A673 (cell line): Measurements from ENCODE around the gene H6PD. TPM values are rescaled to one million over a fixed set of nuclear protein-coding genes. Genes with fewer than 3 reads are reported as not detected.

Experiments
- BruUV-seq: library from RNA; stranded (reverse); fragments of 400-500 nt; replicated peaks from 2 replicates; lab custom pipeline; 2021; lab: Mats Ljungman, UMichigan
- CTCF ChIA-PET: fragments of 300-600 bp; sonication (Branson Sonifier 250); formaldehyde crosslinking; loops from one replicate; lab custom pipeline; 2022; ENCODE audit warnings: antibody characterized with exemption; lab: Charles Lee
- POLR2A ChIA-PET: fragments of 300-600 bp; sonication (Branson Sonifier 250); formaldehyde crosslinking; loops from one replicate; lab custom pipeline; 2022; ENCODE audit warnings: antibody characterized with exemption; ENCODE audit not compliant: low non-redundant PET; lab: Charles Lee
- DNase-seq: peaks from one replicate; pipeline ENCODE4 v3.0.0-alpha.2; 2015; ENCODE audit warnings: low spot score
- H3K27ac ChIP-seq: fragments of 200-600 bp; sonication (generic); 2 replicates; pipeline ENCODE4 v1.5.1; 2016; ENCODE audit warnings: mixed run types, low read depth, mild to moderate bottlenecking, mixed read lengths, antibody characterized with exemption, low read length; ENCODE audit not compliant: poor library complexity, severe bottlenecking
- H3K27me3 ChIP-seq: fragments of 200-600 bp; sonication (generic); replicated peaks from 2 replicates; pipeline ENCODE4 v1.6.1; 2017; ENCODE audit warnings: mixed run types, low read depth, mild to moderate bottlenecking, mixed read lengths, antibody characterized with exemption, low read length; ENCODE audit not compliant: insufficient read depth, poor library complexity
- H3K36me3 ChIP-seq: fragments of 200-600 bp; sonication (generic); 2 replicates; pipeline ENCODE4 v1.6.1; 2016; ENCODE audit warnings: mixed run types, mild to moderate bottlenecking, mixed read lengths, antibody characterized with exemption, low read length; ENCODE audit not compliant: insufficient read depth, poor library complexity, severe bottlenecking
- H3K4me1 ChIP-seq: fragments of 200-600 bp; sonication (generic); 2 replicates; pipeline ENCODE4 v1.6.1; 2017; ENCODE audit warnings: mixed run types, mild to moderate bottlenecking, mixed read lengths, antibody characterized with exemption, low read length; ENCODE audit not compliant: insufficient read depth, poor library complexity, severe bottlenecking
- H3K4me3 ChIP-seq: fragments of 200-600 bp; sonication (generic); 2 replicates; pipeline ENCODE4 v1.5.1; 2016; ENCODE audit warnings: low read depth, mixed run types, mild to moderate bottlenecking, mixed read lengths, low read length; ENCODE audit not compliant: poor library complexity, severe bottlenecking
- H3K9me3 ChIP-seq: fragments of 200-600 bp; sonication (generic); 2 replicates; pipeline ENCODE4 v1.6.1; 2016; ENCODE audit warnings: mixed run types, low read depth, mild to moderate bottlenecking, mixed read lengths, antibody characterized with exemption, low read length; ENCODE audit not compliant: poor library complexity, severe bottlenecking
- EZH2 ChIP-seq: fragments of 200-600 bp; sonication (generic); IDR thresholded peaks from 2 replicates; pipeline ENCODE4 v1.6.1; 2017; ENCODE audit warnings: borderline replicate concordance, low read depth, mild to moderate bottlenecking, mixed read lengths, antibody characterized with exemption, low read length; ENCODE audit not compliant: poor library complexity, severe bottlenecking
- intact Hi-C: fragments of 100-400 bp; cut with micrococcal nuclease; formaldehyde crosslinking; loops from one replicate; pipeline ENCODE4 v1.10.0; 2022; ENCODE audit not compliant: unreplicated experiment
- total RNA-seq: library from RNA; stranded (reverse); gene quantifications from 2 replicates; pipeline ENCODE4 v1.2.3, GENCODE V29; 2021
- TF ChIP-seq, protein P1 (sequence below): fragments of 300-800, 200-600 bp; sonication (generic); conservative IDR thresholded peaks from 2 replicates; pipeline ENCODE4 v1.5.1; 2017; ENCODE audit warnings: low read depth, mild to moderate bottlenecking, antibody characterized with exemption, low read length, moderate library complexity, mixed read lengths

Gene H6PD
- total RNA-seq, 1 experiment from 2014 or later, result 6.2 TPM

DNA sequence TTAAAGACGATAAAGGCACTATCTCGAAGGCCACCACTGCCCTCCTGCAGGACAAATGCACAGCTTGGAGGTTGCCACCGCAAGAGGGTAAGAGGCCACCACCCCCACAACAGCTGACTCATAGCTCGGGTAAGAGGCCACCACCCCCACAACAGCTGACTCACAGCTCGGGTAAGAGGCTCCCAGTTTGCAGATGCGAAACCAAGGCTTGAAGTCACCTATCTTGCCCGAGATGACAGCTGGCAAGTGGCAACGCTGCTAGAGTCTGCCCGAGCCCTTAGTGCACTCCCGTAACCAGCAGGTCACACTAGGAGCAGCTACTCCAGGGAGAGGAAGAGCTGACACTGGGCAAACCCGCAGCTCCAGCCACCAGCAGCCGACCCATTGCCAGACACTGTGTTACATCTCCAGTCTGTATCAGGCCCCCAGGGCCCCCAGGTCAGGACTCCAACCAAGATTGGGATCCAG lies 41.0 kb downstream of the H6PD start:
- ChIA-PET POLR2A (no interaction called here), CTCF (no interaction called here)
- H3K36me3 ChIP-seq, result no peaks in the 10 kb centered on the region
- intact Hi-C loops, result no loop called here
- H3K4me3 ChIP-seq, result no peak overlapping the region
- TF ChIP-seq, protein P1, sequence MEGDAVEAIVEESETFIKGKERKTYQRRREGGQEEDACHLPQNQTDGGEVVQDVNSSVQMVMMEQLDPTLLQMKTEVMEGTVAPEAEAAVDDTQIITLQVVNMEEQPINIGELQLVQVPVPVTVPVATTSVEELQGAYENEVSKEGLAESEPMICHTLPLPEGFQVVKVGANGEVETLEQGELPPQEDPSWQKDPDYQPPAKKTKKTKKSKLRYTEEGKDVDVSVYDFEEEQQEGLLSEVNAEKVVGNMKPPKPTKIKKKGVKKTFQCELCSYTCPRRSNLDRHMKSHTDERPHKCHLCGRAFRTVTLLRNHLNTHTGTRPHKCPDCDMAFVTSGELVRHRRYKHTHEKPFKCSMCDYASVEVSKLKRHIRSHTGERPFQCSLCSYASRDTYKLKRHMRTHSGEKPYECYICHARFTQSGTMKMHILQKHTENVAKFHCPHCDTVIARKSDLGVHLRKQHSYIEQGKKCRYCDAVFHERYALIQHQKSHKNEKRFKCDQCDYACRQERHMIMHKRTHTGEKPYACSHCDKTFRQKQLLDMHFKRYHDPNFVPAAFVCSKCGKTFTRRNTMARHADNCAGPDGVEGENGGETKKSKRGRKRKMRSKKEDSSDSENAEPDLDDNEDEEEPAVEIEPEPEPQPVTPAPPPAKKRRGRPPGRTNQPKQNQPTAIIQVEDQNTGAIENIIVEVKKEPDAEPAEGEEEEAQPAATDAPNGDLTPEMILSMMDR, result no peak
- TF ChIP-seq EZH2, result no peak
- H3K4me1 ChIP-seq, result peaks cover 2% of the 10 kb centered on the region
- no TSS peak for BruUV-seq
- no peak overlapping the region for H3K27ac ChIP-seq
- H3K27me3 ChIP-seq, result no peaks in the 10 kb centered on the region
- H3K9me3 ChIP-seq, result no peaks in the 10 kb centered on the region
- DNase-seq, result peak; percentile 24

DNA sequence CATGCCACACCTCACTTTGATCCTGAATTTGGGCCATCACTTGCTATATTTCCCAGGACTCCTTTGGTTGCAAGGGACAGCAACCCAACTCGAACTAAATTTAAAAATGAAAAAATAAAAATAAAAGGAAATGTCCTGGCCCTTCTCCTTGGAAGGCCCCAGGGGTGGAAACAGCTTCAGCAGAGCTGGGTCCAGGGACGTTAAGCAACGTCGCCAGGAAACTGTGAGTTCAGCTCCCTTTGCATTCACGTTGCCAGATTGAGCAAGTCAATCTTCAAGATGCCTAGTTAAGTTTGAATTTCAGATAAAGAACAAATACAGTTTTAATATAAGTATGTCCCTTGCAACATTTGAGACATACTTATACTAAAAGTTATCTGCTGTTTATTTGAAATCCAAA lies 43.5 kb downstream of the H6PD start:
- TF ChIP-seq, protein P1, result no peak
- no peak for TF ChIP-seq EZH2
- Histone ChIP-seq H3K36me3 (no peaks in the 10 kb centered on the region), H3K27me3 (no peaks in the 10 kb centered on the region), H3K9me3 (no peaks in the 10 kb centered on the region), H3K4me3 (no peak overlapping the region), H3K27ac (no peak overlapping the region), H3K4me1 (peaks cover 6% of the 10 kb centered on the region)
- intact Hi-C loops, result no loop called here
- ChIA-PET POLR2A (no interaction called here), CTCF (no interaction called here)
- DNase-seq, result no peak
- BruUV-seq, result no TSS peak

DNA sequence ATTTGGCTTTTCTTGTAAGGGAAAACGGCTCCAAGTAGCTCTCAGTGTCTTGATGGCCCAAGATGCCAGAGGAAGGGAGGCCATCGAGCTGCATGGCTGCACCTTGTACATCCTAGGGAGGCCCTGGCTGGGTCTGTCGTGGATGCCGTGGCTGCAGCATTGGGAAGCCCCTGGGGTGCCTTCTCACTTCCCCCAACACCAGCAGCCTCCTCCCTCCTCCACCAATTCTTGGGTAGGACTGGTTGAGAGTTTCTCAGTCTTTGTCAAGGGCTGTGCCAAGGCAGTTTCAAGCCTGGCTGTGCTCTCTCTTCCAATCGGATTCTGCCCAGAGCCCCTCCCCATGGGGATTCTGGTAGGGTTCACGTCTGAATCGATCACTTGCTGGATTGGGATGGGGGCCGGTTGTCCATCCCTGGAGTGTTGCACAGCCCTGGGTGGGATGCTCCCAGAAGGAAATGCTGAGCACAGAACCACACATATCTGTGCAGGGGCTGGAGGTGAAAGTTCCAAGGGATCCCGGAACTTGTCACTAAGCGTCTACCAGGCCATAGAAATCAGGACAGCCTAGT lies 44.1 kb downstream of the H6PD start:
- Histone ChIP-seq H3K4me3 (no peak overlapping the region), H3K4me1 (peaks cover 6% of the 10 kb centered on the region), H3K27me3 (no peaks in the 10 kb centered on the region), H3K36me3 (no peaks in the 10 kb centered on the region), H3K27ac (no peak overlapping the region), H3K9me3 (no peaks in the 10 kb centered on the region)
- DNase-seq, result no peak
- no TSS peak for BruUV-seq
- TF ChIP-seq, protein P1, result no peak
- TF ChIP-seq EZH2, result no peak
- intact Hi-C loops, result no loop called here
- POLR2A ChIA-PET, result no interaction called here
- CTCF ChIA-PET, result interaction anchor here (0.5 kb wide), 1 partner anchor 11 kb away, joined by 5 read pairs; no protein-coding TSS in a partner anchor
